Measurements from ENCODE around the gene APIP. TPM values are rescaled to one million over a fixed set of nuclear protein-coding genes. Genes with fewer than 3 reads are reported as not detected.

APIP gene
- total RNA-seq, 1 donor from 2014 or later = 16.5 TPM

GRCh38 chr11:34928960-34929680, 12.9 kb upstream of the APIP start:
- no peak for DNase-seq (ENCODE audit: low read depth)
- TF ChIP-seq CTCF (IDR thresholded peaks at IDR 0.05; ENCODE audit: insufficient read depth, low read length, poor library complexity, severe bottlenecking) = no peak
- no peaks in the 10 kb centered on the region for H3K36me3 ChIP-seq (ENCODE audit: control insufficient read depth, insufficient read depth, low read length)
- no peak overlapping the region for H3K4me3 ChIP-seq (ENCODE audit: low read depth, low read length)
- H3K27me3 ChIP-seq (ENCODE audit: control insufficient read depth, insufficient read depth, low read length) = no peaks in the 10 kb centered on the region

GRCh38 chr11:34928268-34928959, 12.2 kb upstream of the APIP start:
- Histone ChIP-seq H3K4me3 (ENCODE audit: low read depth, low read length) (no peak overlapping the region), H3K27me3 (ENCODE audit: control insufficient read depth, insufficient read depth, low read length) (no peaks in the 10 kb centered on the region), H3K36me3 (ENCODE audit: control insufficient read depth, insufficient read depth, low read length) (no peaks in the 10 kb centered on the region)
- no peak for DNase-seq (ENCODE audit: low read depth)
- TF ChIP-seq CTCF (IDR thresholded peaks at IDR 0.05; ENCODE audit: insufficient read depth, low read length, poor library complexity, severe bottlenecking) = no peak

- H3K36me3 ChIP-seq (ENCODE audit: control insufficient read depth, insufficient read depth, low read length) = no peaks in the 10 kb centered on the region
- no peak for DNase-seq (ENCODE audit: low read depth)
- no peak overlapping the region for H3K4me3 ChIP-seq (ENCODE audit: low read depth, low read length)
- H3K27me3 ChIP-seq (ENCODE audit: control insufficient read depth, insufficient read depth, low read length) = no peaks in the 10 kb centered on the region
- TF ChIP-seq CTCF (IDR thresholded peaks at IDR 0.05; ENCODE audit: insufficient read depth, low read length, poor library complexity, severe bottlenecking) = no peak
These were observed 10.6 kb upstream of the APIP start for GRCh38 chr11:34926831-34927132.

GRCh38 chr11:34926101-34926830, 10.1 kb upstream of the APIP start:
- H3K36me3 ChIP-seq (ENCODE audit: control insufficient read depth, insufficient read depth, low read length) = no peaks in the 10 kb centered on the region
- no peaks in the 10 kb centered on the region for H3K27me3 ChIP-seq (ENCODE audit: control insufficient read depth, insufficient read depth, low read length)
- no peak for DNase-seq (ENCODE audit: low read depth)
- TF ChIP-seq CTCF (IDR thresholded peaks at IDR 0.05; ENCODE audit: insufficient read depth, low read length, poor library complexity, severe bottlenecking) = peak; percentile 50
- no peak overlapping the region for H3K4me3 ChIP-seq (ENCODE audit: low read depth, low read length)

- no peak for TF ChIP-seq CTCF (IDR thresholded peaks at IDR 0.05; ENCODE audit: insufficient read depth, low read length, poor library complexity, severe bottlenecking)
- Histone ChIP-seq H3K4me3 (ENCODE audit: low read depth, low read length) (no peak overlapping the region), H3K36me3 (ENCODE audit: control insufficient read depth, insufficient read depth, low read length) (no peaks in the 10 kb centered on the region), H3K27me3 (ENCODE audit: control insufficient read depth, insufficient read depth, low read length) (no peaks in the 10 kb centered on the region)
- DNase-seq (ENCODE audit: low read depth) = no peak
These were observed 8.5 kb upstream of the APIP start for GRCh38 chr11:34924714-34925113.

Measured in kidney epithelial cell (primary cell).